HG02973 (cell line): ENCODE results near the gene PDIK1L.
A peak's percentile ranks its signal among the peaks of the same experiment; 100 is the strongest.

Experiments used
- ATAC-seq: cut with Tn5 transposase; IDR thresholded peaks from one replicate; pipeline ENCODE4 v1.9.1; 2021; ENCODE audit warnings: moderate library complexity; ENCODE audit not compliant: unreplicated experiment

Gene PDIK1L

DNA sequence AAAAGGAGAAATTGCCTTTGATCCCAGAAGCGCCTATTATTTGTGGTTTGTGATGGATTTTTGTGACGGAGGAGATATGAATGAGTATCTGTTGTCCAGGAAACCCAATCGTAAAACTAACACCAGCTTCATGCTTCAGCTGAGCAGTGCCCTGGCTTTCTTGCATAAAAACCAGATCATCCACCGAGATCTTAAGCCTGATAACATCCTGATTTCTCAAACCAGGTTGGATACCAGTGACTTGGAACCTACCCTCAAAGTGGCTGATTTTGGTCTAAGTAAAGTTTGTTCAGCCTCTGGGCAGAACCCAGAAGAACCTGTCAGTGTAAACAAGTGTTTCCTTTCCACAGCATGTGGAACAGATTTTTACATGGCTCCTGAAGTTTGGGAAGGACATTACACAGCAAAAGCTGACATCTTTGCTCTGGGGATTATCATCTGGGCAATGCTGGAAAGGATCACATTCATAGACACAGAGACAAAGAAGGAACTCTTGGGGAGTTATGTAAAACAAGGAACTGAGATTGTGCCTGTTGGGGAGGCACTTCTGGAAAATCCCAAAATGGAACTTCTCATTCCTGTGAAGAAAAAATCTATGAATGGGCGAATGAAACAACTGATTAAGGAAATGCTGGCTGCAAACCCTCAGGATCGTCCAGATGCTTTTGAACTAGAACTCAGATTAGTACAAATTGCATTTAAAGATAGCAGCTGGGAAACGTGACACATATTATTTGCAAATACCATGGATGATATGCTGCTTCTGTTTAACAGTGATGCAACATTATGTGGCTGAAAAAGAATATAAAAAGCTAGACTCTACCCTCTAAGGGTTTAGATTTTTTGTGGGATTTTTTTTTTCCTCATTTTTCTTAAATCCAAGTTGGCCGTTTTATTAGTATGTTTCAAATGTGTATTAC is 10.5 kb downstream of the PDIK1L start:
- ATAC-seq = no peak

DNA sequence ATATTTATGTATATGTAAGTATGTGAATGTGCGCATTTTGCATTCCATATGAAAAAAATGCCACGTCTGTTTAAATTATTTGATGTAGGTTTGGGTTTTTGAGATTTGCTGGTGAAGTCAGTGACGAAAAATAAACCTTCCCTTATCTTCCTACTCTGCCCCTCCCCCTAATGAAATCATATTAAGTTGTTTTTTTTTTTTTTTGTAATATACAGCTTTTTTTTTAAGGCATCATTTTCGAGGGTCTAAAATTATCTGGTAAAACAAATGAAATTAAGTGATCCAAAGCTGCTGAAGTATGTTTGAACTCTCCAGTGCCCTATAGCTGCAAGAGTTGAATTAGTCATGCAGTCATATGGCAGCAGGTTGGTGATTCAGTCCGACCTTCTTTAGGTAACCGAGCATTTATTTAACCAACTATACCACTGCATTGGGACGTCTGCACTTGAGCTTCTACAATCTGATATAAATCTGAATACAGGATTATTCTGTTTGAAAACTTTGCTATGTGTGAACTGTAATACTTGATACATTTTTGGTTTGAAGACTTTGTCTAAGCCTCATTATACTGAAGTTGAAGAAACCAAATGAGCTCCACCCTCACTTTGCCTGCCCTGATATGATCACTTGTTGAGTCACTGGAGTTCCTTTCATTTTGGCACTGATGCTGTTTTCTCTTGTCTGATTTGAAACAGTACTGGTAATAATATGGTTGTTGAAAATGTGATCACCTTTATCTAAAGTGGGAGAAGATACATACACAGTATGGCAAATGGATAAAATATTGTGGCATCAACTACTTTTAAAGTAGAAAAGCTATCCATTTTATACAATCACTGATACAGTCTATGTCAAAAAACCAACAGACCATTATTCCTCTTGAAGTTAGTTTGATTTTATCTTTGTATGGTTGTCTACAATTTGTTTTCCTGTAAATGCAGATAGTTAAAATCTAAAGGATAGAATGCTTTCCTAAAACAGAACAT is 11.7 kb downstream of the PDIK1L start:
- ATAC-seq = no peak

DNA sequence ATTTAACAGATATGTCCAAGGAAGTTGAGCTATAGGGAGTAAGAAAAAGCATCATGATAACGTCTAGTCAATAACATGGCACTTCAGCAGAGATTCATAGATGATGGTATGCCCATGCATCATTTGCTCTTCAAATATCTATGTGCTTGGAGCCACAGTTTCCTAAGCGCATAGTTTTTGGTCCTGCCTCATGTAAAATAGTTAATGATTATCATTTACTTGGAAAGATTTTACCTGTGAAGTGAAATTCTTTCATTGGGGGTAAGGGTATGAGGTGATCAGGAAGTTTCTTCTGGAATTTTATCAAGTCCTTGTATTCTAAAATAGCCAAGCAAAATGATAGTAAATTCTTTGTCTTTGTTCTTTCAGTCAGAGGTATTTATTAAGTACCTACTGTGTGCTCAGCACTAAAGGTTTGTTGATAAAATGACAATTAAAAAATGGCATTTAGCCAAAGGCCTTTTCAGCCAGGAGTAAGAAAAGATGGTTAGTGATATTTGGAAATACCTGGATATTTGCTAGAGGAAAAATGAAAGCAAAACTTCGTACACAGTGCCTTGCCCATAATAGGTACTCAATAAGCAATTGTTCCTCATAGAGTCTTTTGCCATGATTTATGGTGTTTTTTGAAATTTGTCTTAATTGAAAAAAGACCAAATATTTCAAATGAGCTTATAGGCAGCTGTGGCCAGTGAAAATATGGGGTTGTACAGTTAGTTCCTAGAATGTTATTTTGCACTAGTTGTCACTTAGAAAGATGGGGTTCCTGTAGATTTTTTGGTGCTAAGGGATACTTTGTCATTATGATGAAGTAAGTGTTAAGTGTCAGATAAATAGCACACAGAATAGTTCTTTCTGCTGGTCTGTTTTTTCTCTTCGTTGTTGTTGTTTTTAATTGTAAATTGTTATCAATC is 13.1 kb downstream of the PDIK1L start:
- no peak for ATAC-seq

DNA sequence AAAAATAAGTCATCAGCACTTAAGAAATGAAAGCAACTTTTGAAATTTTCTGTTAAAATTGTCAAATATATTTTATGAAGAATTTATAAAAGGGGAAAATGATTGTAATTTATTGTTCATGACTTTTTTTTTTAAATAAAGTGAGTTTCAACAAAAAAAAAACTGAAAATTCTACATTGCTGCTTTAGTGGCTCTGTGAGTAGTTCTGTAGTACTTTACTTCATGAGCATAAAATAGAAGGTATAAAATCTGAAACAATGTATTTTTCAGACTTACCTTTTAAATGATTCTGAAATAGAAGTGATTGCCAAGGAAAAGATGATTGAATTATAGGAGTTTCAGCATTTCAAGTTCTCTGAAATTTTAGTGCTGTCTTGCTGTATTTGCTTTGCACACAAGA is 13.8 kb downstream of the PDIK1L start:
- ATAC-seq = no peak

DNA sequence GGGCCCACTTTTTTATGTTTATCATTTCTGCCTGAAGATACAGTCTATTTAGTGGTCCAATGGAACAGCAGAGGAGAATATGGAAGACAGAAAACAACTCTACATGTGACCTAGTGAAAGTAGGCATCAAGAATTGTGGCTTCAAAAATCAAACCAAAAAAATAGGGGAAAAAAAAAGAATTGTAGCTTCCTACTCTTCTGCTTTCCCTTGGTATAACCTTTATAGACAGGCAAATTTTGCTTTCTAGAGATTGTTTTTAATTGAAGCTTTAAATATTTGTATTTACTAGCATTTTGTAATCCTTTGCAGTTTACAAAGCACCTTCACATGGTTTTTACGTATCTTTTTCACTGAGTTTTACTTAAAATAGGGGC is 14.3 kb downstream of the PDIK1L start:
- ATAC-seq = peak; percentile 3

DNA sequence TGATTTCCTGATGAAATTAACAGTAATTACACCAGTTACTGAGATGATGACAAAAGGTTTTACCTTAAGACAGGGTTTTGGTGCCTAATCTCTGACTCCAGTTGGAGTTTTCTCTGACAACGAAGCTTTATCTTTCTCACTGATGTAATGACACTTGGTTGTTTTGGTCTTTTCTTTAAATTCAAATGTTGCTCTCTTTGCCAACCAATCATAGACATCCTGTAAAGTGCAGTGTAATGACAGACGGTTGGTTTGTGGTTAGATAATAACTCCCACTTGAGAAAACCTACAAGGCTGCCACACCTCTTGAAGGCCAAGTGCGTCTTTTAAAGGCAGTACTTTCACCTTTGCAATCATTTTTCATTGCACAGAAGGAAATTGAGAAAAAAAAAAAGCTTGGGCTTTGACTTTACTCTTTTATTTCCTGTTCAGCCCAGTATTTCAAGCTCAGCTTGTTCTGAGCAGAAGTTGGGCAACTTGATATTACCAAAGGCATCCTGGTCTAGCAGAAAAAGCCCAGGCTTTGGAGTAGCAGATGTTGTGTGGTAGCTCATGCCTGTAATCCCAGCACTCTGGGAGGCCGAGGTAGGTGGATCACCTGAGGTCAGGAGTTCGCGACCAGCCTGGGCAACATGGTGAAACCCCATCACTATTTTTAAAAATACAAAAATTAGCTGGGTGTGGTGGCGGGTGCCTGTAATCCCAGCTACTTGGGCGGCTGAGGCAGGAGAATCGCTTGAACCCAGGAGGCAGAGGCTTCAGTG is 14.9 kb downstream of the PDIK1L start:
- peak; percentile 67 for ATAC-seq

DNA sequence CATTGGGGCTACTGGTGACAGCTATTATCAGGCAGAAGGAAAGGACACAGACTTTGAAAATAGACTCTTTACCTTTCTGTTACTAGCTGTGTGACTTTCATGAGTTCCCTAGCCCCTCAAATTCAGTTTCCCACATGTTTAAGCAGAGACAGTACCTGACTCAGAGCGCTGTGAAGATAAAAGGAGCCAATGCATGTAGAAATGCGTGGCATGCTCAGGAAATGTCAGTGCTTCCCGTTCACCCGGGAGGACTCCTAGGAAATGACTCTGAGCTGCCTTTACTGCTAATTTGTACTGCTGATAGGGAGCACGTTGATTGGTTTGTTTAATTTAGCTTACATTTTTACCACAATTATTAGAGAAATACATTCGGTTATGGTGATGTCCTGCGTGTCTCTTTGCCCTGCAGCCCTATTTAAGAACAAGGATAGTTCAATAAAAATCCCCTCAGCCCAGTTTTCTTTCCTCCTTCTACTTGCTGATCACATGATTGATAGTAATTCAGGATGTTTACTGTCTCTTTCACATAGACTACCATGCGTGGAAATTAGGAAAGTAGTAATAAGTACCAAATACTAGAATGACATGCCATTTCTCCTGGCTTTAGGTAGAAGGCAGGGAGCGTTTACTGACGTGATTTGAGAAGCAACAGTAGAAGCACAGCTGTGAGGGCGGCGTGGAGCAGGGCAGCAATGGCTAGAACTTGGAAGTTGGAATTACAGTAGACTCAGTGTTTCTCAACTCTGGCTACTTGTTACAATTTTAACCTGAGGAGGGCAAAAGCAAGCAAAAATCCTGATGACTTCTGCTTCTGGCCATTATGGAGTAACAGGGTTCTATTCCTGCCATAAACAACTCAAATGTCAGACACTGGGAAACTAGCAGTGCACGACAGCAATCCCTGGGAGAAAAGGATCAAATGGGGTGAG is 15.9 kb downstream of the PDIK1L start:
- no peak for ATAC-seq

DNA sequence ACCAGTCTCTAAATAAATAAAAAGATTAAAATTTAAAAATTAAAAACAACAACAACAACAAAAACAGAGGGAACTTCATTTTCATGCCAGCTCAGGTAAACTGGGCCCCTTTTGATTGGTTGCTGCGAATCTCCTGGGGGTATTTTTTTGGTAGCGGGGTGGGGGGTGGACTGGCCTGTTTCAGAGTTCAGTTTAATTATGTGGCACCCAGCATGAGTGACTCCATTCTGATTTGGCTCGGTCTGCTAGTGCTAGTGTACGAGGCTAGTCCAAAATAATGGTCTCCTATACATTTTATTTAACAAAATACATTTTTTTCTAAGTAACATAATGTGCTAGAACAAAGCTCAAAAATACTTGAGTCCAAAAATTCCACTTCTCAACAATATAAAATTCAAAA is 18.2 kb downstream of the PDIK1L start:
- no peak for ATAC-seq

DNA sequence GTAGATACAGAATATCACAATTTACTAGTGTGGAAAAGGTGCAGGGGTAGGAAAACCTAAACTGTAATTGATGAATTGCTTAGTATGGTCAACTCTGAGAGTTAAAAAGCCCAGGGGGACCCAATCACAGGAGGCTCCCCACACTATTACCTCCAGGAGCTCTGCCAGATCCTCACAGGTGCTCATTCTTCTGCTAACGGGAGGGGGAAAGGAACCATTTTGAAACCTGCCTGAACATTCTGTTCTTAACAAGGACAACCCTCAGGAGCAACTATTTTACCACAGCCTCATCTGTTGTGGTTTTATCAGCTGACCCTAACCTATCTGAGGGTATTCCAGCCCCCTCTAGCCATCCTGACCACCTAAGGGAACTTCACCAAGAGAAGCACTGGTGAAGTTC is 19.1 kb downstream of the PDIK1L start:
- no peak for ATAC-seq

DNA sequence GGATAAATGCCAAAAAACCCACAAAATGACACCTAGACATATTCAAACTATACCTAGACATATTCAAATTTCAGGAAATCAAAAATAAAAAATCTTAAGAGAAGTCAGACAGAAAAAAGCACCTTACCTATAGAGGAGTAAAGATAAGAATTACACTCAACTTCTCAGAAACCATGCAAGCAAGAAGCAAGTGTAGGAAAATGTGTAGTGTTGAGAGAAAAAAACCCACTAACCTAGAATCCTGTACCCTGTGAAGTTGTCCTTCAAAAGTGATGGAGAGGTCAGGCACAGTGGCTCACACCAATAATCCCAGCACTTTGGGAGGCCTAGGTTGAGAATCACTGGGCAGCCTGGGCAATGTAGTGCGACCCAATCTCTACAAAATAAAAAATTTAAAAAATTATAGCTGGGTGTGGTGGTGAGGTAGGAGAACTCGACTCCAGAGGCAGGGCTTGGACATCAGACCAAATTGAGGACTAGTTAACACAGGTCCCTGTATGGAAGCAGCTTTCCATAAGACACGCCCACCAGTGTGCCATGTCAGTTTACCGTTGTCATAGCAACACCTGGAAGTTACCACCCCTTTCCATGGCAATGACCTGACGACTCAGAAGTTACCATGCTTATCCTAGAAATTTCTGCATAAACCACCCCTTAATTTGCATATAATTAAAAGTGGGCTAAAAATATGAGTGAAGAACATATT is 20.7 kb downstream of the PDIK1L start:
- no peak for ATAC-seq

DNA sequence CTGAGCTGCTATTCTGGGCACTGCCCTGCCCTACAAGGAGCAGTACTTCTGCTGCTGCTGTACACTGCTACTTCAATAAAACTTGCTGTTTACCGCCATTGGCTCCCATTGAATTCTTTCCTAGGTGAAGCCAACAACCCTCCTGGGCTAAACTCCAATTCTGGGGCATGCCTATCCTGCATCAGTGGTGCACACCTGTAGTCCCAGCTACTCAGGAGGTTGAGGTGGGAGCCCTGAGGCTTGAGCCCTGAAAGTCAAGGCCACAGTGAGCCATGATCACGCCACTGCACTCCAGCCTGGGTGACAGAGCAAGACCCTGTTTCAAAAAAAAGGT is 21.2 kb downstream of the PDIK1L start:
- ATAC-seq = no peak

DNA sequence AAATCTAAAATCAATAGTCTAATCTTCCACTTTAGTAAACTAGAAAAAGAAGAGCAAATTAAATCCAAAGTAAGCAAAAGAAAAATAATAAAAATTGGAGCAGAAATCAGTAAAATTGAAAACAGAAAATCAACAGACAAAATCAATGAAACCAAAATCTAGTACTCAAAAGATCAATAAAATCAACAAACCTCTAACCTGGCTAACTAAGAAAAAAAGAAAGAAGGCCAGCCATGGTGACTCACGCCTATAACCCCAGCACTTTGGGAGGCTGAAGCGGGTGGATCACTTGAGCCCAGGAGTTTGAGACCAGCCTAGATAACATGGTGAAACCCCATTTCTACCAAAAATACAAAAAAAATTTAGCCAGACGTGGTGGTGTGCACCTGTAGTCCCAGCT is 22.8 kb downstream of the PDIK1L start:
- ATAC-seq = no peak

DNA sequence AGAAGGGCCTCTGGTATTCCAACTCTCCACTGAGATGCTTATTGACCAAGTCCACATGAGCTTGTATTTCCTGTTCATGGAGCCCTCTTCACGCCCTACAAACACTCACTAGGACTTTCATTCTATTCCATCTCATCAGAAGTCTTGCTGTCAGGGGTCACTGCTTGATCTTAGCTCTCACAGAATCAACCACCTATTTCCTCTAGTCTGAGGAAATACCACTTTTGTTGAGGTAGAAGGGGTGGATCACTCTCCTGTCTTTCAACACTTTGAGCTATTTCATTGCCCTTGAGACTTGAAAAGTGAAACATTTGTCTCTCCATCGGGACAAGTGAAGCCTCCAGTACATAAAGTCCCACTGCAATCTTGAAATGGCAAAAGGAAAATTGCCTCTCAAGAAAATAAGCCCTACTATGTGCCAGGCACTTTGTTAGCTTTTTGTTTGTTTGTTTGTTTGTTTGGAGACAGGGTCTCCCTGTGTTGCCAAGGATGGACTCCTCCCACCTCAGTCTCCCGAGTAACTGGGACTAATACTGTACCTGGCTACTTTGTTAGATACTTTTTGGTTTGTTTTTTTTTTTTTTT is 27.4 kb downstream of the PDIK1L start:
- ATAC-seq = no peak

DNA sequence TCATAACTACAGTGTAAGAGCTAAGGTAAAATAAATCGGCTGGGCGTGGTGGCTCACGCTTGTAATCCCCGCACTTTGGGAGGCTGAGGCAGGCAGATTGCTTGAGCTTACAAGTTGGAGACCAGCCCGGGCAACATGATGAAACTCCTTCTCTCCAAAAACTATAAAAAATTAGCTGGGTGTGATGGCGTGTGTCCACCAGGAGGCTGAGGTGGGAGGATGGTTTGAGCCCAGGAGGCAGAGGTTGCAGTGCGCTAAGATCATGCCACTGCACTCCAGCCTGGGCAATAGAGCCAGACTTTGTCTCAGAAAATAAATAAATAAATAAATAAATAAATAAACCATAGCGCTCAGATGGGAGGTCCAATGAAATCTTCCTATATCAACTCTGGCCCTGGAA is 30.5 kb downstream of the PDIK1L start:
- ATAC-seq = no peak

DNA sequence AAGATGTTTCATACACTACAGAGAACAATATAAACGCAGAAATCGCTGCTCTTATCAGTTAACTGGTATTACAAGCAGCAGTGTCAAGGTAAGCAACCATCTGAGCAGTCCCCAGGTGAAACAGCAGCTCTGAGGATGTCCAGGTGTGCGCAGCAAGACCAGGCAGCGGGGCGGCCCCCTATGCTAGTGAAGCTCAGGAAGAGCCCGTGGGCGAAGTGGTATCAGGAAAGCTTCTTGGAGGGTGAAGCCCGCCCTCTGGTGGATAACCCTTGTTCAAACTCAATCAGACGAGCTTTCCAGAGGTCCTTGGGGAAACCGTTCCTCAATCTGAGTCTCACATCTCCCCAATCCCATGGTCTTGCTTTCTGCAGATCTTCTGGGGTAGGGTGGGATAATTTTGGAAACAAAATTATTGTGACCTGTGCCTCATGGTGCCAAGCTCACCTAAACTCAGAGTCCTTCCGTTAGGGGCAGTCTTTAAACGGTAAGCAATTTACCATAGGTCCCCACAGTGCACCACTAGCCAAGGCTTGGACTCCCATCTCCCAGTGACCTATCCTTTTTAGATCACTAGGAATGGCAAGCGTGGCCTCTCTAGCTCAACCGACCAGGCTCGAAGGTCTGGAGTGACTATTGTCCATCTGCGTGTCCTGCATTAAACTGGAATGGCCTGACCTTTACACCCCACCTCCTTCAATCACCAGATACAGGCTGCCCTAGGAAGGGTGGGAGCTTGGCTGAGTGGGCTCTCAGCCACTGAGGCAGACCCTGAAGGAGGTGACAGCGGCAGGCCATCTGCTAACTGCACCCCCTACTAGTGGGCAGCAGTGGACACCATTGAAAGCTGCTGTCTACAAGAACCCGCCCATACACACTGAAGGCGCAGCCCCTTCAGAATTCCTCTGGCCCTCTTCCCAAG is 33.7 kb downstream of the PDIK1L start:
- ATAC-seq = peak; percentile 56

DNA sequence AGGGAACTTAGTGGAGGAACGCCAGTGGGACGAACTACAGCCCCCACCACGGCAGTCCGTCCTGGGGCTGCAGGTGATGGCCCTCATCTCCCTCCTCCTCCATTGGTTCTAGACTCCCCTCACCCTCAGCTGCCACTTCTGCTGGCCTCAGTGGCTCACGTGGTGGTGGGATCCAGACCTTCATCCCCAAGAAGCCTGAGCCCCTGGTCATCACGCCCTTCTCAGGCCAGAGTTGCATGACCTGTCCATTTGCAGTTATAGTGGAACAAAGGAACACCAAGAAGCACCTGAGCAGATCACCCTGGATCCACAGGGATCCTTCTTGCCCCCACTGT is 34.3 kb downstream of the PDIK1L start:
- no peak for ATAC-seq

DNA sequence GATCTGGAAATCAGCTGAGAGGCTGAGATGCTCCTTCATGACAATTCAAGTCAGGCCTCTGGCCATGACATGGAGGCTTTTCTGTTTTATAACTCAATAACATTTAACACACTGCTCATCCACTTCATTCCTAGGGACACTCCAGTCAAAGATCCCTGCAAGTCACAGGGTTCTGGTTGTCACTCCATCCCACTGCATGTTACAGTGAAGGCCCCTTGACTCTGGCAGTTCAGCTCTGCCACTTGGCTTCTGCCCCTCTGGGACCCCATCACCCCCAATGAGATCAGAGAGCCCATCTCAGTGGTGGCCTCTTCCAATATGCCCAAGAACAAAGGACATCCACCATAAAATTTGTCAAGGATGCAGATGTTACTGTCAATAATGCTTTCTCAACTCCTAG is 37.3 kb downstream of the PDIK1L start:
- ATAC-seq = no peak
